NCI-H2227 (cell line): ENCODE data around the gene ISOC1.
A peak's percentile ranks its signal among the peaks of the same experiment; 100 is the strongest.

ENCODE experiments used
- DNase-seq: peaks from one replicate; lab custom pipeline; 2025; ENCODE audit not compliant: unreplicated experiment; lab: John Stamatoyannopoulos, UW

ISOC1 gene

DNA sequence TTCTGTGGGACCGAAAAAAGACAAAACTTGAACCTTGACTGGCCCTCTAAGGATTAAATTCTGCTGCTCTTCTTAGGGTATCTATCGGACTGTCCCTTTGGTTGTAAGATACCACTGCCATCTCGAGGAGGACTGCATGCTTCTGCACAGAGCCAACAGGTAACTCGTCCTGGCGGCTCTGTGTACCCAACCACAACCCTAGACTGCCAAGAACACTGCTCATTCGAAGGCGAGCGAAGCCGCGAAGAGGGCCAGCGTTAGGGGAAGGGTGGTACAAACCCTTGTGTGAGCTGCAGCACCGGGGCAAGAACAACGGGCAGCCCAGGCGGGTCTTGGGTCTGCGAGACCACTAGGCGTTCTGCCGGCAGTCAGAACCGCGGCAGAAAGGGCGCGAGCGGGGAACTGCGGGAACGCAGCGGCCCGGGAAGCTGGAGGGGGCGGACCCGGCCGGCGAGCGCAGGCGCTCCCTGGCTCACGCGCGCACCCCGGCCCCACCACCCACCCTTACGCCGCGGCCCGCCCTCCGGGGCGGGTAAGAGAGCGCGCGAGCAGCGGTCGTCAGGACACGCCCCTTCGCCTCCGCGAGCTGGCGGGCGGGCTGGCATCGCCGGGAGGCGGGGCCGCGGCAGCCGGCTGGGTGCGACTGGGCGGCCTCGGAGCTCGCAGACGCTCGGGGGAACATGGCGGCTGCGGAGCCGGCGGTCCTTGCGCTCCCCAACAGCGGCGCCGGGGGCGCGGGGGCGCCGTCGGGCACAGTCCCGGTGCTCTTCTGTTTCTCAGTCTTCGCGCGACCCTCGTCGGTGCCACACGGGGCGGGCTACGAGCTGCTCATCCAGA lies at the start of gene ISOC1:
Gene ISOC1, plus strand, starts transcription at position 663 of the 837 bp plus-strand sequence. Its CDS starts 18 bp downstream, at position 681.
- peak; percentile 93 for DNase-seq

DNA sequence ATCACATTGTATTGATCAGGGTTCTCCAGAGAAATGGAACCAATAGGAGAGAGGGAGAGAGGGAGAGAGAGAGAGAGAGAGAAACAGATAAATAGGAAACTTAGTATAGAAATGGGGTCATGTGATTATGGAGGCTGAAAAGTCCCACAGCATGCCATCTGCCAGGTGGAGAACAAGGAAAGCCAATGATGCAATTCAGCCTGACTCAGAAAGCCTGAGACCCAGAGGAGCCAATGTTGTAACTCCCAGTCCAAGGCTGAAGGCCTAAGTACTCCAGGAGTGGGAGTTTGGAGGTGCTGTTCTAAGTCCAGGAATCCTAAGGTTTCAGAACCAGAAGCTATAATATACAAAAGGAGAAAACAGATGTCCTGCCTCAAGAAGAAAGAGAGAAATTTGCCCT lies 48.4 kb upstream of the ISOC1 start:
- DNase-seq: no peak

DNA sequence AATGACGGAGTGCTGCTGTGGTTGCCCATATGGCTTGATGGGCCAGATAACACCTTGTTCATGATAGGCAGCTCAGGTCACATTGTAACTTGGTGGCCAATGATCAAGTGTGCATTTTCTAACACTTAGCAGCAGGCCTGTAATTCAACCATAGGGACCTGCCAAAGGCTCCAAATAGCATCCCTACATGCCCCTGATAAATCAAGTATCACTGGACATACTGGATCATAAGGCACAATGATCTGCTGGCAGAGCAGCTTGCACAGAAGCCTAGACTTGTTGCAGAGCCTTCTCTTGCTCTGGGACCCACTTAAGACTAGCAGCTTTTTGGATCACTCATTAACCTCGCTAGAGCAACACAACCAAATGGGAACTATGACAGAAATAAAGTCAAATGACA lies 46.0 kb upstream of the ISOC1 start:
- no peak for DNase-seq

DNA sequence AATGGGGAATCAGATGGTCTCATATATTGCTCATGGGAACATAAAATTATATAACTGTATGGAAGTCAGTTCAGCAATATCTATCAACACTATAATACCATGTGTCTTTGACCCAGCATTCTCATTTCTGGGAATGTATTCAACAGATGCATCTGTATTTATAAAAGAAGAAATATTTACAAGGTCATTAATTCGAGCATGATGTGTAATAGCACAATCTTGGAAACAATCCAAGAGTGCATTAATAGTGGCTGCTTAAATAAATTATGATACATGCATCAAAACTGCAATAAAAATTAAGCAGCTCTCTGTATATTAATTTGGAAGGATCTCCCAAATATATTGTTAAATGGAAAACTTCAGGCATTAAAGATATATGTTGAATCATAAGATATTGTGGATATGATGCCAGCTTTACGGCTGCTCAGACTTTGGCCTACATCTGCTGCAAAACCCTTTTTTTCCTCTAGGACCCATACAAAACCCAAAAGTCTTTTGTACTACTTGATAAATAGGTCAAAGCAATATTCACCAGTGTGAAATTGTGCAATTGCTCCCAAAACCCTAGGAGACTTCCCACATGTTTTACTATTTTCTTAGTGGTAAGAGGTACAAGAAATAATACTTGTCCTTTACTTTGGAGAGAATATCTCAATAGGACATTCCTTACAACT lies 45.3 kb upstream of the ISOC1 start:
- no peak for DNase-seq

DNA sequence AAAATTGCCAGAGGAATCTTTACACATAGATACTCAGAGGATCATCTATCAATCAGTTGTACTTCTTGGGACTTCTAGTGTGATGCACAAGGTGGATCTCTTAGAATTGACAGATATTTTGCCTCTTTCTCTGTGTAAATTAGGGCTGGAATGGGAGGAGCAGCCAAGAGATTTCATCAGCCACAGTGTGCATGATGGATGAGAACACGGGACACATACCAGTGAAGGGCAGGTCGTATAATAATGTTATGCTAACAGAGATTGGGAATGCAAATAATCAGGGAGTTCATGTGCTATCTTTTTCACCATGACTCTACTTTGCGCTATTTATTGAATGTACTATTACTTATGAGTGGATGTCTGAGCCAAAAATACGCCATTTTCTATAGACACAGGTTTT lies 43.3 kb upstream of the ISOC1 start:
- DNase-seq: no peak

DNA sequence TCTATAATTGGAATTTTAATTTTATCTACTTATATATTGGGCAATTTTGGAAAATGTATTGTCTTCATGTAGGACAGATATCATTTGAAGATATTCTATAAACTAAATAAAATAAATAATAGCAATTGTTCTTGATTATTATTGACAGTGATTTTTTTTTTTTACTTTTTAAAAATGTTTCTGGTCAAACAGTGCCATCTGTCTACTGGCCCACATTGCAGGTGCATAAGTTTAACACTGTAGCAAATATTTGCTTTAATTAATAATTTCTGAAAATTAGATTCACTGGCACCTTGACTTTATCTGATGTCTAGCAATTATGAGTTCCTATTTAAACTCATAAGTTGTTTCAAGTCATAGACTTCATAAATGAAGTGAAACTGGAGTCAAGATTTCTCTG lies 41.1 kb upstream of the ISOC1 start:
- no peak for DNase-seq

DNA sequence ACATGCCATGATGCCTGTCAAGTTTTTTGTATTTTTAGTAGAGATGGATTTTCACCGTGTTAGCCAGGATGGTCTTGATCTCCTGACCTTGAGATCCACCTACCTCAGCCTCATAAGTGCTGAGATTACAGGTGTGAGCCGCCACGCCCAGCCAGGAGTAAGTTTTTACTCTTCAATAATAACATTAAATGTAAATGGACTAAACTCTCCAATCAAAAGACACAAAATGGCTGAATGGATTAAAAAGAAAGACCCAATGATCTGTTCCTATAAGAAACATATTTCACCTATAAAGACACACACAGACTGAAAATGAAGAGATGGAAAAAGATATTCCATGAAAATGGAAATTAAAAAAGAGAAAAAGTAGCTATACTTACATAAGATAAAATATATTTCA lies 37.2 kb upstream of the ISOC1 start:
- no peak for DNase-seq

DNA sequence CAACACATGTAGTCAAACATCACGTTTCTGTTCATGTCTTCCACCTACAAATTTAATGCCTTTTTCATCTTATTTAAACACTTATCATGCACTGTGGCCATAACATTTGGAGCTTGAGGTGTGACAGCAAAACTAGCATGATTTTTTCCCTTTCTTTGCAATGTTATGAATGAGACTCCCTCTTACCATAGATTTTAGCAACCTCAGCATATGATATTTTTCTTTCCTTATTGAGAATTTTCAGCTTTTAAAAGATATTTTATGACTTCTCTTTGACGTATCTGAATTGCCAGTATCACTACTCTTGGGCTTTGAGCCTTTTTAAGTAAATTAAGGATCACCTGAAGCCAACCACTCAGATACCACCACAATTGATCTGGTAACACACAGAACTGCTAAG lies 32.7 kb upstream of the ISOC1 start:
- DNase-seq: no peak

DNA sequence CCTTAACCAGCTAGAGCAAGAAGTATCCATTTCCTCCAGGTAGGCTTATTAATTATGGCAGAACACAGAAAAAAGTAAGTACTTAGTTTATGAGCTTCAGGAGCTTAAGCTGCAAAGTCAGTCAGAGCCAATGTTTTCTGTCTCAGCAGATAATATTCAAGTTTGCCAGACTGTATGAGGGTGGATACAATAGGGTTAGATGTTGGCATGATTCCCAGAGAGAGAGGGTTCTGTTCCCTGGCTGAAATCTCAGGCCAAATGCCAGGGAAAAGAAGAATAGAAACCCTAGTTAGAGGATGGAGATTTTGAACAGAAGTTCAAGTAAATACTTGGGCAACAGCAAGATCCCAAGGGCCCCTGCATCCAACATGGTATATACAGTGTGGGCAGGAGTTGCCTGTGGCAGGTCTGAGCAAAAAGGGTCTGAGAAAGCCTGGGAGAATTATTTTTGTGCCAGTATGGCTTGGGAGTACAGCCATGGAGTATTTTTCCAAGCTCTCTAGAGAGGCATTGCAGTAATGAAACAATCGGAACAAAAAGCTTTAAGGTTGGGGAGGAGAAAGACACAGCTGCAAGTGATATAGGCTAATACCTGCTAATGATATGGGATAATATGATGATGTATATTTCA lies 31.0 kb upstream of the ISOC1 start:
- DNase-seq: no peak

DNA sequence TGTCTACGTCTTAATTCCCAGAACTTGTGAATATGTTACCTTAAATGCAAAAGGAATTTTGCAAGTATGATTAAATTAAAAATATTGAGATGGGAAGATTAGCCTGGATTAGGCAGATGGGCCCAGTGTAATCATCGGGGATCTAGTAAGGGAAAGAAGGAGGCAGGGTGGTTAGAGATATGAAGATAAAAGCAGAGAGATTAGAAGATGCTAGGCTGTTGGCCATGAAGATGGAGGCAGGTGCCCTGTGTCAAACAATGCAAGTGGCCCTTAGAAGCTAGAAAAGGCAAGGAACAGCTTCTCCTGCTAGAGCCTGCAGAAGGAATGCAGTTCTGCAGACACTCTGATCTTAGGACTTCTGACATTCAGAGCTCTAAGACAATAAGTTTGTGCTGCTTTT lies 28.8 kb upstream of the ISOC1 start:
- DNase-seq: no peak

DNA sequence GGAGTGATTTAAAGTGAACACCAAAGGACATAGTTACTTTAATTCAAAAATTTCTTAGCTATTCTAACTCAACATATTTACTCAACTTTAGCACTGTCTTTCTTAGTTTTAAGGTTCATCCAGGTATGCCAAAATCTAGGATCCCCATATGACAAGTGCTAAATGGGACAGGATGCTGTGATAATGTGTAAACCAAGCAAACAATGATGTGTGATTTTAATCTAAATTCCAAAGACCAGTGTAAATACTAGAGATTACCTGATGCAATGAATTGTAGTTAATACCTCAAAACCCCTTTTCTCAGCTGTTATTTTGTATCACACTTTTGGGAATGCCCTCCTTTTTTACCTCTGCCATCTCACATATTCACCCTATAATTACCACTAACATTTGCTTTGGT lies 26.8 kb upstream of the ISOC1 start:
- no peak for DNase-seq

DNA sequence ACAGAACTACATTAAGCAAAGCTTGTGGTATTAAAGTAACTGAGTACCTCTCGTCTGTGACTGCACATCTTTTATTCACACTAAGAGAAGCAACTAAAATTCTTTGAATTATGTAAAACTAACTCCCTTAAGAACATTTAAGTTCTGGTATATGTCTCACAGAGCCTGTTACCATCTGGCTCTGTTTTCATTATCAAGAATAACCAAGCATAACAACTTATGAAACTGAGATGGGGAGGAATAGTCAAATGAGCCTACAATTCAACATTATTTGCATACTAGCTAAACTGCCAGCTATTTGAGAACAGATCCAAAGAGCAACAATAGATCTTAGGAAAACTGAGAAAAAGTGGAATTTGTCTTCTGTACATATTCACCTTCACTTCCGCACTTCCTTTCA lies 25.3 kb upstream of the ISOC1 start:
- DNase-seq: no peak

DNA sequence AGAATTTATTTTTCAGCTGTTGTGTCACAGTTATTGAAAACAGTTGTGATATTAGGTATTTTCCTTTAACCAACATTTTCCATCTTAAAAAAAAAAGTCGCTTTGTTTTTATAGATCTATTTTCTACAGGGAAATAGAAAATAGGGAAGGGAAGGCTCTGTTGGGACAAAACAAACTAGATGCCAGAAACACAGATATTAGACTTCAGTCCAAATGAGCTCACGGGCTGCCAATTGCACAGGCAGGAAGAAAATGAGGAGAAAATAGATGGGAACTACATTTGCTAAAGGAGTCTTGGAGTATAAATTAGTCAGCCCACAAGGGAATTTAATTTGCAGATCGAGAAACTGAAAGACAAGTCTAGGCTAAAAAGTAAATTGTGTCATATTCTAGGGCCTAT lies 21.4 kb upstream of the ISOC1 start:
- no peak for DNase-seq

DNA sequence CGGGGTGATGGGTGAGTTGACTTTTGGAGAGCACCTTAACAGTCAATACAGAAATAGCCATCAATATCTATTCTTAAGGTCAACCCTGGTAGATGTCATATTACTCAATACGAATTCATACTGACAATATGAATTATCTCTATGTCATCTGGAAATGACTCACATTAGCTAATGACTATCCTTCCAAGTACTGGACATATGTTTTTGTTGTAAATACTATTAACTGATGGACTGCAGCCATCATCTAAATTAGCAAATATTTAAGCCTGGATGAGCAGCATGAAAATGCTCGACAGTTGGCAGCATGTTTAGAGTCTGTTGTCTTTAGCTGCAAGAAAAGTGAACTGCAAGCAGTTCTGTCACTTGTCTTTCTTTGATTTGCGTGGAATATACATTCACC lies 19.6 kb upstream of the ISOC1 start:
- no peak for DNase-seq

DNA sequence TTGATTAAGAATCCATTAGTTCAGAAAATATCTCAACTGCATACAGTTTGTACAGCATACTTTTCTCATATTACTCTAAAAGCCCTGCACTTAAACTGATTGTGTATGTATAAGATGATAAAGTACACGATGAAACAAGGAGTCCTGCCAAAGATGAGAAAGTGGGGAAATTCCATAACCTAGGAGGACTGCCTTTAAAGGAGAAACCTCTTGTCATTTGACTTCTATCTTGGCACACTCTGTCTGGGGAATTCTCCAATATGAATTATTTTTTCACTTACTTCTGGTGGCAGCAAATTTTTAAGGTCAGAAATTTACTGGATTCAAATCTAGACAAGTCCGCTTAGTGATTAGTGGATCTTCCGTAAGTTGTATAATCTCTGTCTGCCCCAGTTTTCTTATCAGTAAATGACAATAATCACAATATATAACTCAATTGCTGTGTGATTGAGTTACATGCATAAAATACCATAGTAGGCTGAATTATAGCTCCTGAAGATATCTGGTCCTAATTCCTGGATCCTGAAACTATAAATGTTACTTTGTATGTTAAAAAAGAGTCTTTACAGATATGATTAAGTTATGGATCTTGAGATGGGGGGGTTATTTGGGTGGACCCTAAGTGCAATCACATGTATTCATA lies 17.0 kb upstream of the ISOC1 start:
- DNase-seq: no peak

DNA sequence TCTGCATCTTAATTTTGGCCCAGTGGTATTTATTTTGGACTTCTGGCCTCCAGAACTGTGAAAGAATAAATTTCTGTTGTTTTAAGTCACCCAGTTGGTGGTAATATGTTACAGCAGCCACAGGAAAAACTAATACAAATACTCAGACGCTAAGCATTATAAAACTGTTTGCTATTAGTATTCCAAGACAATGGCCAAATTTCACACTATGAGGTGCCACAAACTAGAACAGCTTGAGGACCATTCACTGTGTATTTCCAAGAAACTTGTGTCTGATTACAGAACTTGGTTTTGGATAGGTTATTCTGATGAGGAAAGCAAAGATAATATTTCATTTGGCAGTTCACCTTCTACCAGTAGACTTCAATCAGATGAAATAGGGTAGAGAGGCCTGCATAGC lies 16.3 kb upstream of the ISOC1 start:
- no peak for DNase-seq

DNA sequence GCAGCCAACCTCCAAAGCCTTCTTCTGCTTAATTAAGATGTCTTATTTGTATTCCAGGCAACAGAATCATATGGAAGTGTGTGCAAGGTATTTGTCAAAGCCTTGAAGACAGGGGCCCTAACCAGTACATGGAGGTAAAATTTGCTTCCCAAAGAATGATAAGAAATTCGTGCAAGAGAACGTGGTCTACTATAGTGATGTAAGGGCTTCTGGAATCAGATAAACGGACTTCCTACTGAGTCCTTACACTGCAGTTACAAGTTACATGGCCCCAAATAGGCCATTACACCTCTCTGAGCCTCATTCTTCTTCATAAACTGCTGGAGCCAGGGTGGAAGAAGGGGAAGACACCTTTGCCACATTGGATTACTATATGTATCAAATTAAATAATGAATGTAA lies 15.9 kb upstream of the ISOC1 start:
- no peak for DNase-seq

DNA sequence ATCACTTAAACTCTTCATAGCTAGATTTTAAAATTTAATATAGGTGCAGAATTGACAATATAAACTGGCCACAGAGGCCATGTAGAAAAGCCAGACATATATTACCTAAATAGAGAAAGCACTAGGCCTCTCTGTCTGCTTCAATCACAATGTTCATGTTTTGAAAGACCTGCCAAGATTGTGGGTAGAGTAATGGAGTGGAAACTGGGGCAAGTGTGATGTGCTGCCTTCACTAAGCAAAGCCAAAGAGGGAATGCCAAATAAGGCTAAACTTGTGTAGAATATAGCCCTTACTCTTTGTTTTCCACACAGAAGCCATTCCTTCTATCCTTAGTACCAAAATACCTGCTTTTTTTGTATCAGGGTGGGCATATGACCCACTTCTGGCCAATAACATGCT lies 15.1 kb upstream of the ISOC1 start:
- no peak for DNase-seq

DNA sequence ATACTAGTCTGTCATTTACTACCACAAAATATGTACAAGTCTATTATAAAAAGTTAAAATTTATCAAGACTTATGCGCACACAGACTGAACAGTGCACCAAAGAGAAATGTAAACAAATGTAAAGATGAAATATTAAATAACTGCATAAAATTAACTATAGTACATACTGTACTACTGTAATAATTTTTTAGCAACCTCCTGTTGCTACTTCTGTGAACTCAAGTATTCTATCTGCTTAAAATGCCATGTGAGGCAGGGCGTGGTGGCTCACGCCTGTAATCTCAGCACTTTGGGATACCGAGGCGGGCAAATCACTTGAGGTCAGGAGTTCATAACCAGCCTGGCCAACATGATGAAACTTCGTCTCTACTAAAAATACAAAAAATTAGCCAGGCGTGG lies 13.8 kb upstream of the ISOC1 start:
- DNase-seq: no peak

DNA sequence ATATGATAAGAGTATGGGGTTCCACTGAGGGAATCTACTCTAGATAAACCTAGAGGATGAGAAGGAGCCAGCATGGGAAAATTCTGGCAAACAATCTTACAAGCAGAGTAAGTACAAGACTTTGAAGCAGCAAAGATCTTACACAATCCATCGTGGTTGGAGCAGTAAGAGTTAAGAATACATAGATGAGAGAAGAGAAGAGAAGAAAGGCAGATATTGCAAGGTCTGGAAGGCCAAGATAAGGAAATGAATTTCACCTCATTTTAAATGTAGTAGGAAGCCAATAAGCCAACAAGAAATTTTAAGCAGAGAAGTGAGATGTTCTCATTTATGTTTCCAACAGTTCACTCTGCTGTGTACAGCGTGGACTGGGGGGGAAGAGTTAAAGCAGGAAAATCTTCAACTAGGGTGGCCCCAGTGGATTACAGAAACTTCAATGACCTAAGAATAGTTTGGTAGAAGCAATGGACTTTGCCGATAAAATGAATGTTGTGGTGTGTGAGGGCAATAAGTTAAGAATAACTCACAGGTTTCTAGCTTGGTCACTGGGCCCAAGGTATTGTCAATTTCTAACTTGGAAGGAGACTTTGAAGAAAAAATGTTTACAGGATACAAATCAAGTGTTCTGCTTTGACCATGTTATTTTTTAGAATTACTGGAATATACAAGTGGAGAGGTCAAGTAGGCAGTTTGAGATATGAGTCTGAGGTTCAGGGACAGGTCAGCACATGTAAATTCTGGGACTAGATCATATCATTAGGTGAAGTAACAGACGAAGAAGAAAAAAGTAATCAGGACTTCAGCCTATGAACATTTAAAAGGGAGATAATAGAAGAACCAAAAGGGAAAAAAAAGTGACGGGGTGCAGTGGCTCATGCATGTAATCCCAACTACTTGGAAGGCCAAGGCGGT lies 12.1 kb upstream of the ISOC1 start:
- DNase-seq: no peak
